CD4-positive, alpha-beta T cell treated with Interleukin-21 for 1 hour (primary cell): Measurements from ENCODE around the gene LINGO1.

Experiments used
- DNase-seq: peaks from one replicate; pipeline ENCODE4 v3.0.0-alpha.2; 2020

Gene LINGO1

DNA sequence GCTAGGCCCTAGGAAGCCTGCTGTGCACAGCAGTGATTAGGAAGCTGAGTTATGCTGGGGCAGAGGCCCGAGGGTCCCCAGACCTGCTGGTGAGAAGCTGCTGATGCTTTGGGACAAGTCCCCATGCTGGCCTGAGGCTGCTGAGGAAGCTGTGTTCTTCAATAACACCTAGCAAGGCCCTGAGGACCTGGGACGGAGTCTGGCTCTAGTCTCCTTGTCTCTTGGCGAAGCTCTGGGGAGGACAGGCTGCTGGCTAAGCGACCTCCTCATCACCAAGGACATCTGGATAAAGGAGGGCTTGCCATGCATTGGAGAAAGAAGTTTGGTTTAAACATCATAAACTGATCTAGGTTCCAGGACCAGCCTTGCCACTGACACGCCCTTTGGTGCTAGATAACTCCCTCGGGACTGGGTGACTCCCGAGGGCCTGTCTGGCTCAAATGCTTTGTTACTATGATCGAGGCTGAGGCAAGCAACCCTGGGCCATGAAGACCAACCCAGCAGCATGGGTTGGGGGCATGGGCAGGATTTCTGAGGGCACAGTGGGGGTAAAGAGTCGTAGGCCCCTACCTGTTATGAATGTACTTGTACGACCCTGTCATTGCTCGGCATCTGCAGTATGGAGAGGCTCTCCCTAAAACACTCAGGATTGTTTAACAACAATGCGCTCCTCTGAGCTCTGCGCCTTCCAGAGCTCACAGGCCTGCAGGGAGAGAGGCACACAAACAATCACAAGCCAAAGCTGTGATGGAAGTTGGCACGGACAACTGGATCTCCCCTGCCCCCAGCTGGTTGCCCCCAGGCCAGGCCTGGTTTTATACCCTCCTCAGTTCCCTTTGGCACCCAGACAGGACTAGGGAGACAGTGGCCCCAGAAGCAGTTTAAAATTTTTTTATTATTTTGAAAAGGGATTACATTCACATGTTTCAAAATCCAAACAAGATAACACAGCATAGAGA is 64.4 kb downstream of the LINGO1 start:
- DNase-seq, result no peak

DNA sequence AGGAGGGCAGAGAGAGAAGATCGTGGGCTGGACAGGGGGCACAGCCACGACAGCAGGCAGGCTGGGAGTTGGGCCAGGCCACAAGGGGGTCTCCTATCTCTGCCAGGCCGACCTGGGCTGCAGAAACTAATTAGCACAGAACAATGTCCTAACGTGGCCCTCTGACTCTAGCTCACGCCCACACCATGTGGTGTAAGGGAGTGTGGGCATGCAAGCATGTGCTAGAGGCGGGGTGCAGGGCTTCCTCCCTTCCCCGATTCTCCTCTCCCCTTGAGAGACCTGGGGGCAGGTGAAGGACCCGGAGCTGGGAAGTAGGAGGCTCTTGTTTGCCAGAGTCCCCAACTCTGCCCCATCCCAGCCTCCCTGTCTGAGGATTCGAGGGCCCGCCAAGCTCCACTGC is 65.5 kb downstream of the LINGO1 start:
- no peak for DNase-seq

GRCh38 chr15:77566092-77566491 is 66.6 kb downstream of the LINGO1 start:
- no peak for DNase-seq

DNA sequence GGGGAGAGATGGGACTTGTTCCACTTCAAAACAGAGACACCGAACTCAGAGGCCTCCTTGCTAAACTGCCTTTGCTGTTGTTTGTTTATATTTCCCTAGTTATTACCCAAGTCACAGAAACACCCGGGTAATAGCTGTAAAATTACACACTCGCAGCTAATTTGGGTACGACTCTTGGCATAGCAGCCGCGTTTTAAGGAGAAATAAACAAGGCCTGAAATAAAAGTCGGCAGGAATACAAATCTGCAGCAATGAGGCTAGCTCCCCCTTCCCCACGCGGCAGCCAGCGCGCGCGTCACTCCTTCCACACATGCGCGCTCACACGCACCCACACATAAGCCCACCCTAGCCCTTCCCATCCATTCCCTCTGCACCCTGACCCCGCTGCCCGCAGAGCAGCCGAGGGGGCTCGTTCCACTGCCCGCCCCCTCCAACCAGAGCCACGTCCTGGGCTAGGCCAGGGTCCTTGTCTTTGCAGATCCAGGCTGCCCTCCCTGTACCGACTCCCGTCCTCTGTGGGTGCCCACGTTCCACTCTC is 67.3 kb downstream of the LINGO1 start:
- no peak for DNase-seq

DNA sequence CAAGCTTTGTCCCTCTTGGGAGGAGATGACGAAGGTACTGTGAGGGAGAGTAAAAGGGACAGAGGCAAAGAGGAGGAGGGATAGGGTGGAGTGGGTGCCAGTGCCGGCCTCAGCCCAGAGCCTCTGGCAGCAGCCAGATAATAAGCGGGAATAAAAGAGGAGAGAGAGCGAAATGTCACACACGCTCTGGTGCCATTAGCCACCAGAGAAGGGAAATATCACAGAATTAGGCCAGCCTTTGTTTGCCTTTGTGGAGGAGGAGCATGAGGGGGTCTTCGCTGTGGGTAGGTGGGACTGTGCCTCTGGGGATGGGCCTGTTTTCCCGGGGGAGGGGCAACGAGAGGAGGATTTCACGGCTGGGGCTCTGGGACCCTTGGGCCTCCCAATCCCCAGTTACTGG is 67.8 kb downstream of the LINGO1 start:
- DNase-seq, result no peak

- DNase-seq, result no peak
These were observed 68.4 kb downstream of the LINGO1 start for GRCh38 chr15:77564341-77564740.

DNA sequence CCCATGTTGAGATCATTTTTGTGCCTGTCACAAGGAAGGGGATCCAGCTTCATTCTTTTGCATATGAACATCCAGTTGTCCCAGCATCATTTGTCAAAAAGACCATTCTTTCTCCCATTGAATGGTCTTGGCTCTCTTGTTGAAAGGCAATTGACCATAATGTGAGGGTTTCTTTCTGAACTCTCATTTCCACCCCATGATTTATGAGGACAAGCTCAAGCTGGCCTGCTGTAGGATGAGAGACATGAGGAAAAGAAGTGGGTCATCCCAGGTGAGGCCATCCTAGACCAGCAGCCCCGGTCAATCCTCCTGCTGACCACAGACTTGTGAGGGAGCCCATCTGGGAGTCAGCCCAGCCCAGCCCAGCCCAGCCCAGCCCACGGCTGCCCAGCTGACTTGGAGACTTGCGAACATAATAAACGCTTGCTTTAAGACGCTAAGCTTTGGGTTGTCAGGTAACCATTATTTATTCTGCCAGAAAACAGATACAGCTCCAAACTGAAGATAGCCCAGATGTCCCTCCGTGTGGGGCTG is 69.0 kb downstream of the LINGO1 start:
- no peak for DNase-seq
